ENCODE data around the gene MAP2K5.

Gene MAP2K5

DNA sequence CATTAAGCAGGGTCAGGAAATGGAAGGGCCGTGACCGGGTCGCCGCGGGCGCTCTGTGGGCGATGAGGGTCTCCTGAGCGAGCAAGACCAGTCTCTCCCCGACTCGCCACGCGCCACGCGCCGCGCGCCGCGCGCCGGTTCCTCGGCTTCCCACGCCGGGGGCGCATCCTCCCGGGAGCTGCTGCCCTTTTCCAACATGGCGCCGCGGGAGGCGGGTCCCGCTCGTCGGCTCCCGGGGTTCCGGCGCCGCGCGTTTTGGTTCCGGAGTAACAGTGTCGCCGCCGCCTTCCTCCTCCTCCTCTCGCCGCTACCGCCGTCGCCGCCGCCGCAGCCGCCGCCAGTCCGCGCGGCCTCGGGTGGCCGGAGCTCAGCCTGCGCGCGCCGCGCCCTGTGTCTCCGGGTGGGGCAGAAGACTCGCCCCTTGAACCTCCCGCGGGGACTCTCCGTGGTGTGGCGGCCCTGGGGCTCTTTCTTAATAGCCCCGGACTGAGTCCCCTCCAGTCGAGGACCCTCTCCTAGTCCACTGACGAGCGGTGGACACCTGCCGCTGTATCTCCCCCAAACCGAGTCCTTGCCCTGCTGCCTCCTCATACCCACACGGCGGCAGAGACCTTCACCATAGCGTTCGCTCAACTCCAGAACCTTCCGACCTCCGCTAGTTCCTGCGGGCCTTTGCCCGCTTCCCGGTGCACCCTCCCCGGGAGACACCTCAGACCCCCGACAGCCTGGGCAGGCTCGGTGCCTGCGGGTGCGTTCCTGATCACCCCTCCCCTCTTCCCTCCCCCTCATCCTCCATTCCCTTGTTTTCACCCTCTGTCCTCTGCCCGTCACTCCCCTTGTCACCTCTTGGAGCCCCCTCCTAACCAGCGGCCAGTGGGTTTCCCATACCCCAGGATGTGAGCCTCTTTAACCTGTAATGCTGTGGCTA lies at the start of gene MAP2K5:
Gene MAP2K5, plus strand, starts transcription at position 284 of the 928 bp plus-strand sequence. Its CDS starts 633 bp downstream, at position 917.
- H3K4me3 ChIP-seq (ENCODE audit: low read depth, low read length) = peak within 1 kb of the TSS; percentile 92
- peak; percentile 87 for DNase-seq (ENCODE audit: low read depth)
- TF ChIP-seq POLR2A (IDR thresholded peaks at IDR 0.05; ENCODE audit: extremely low read depth, insufficient read length) = peak; percentile 91
- TF ChIP-seq MYC (IDR thresholded peaks at IDR 0.05; ENCODE audit: low read depth, low read length) = peak; percentile 91
- TF ChIP-seq, protein P1, sequence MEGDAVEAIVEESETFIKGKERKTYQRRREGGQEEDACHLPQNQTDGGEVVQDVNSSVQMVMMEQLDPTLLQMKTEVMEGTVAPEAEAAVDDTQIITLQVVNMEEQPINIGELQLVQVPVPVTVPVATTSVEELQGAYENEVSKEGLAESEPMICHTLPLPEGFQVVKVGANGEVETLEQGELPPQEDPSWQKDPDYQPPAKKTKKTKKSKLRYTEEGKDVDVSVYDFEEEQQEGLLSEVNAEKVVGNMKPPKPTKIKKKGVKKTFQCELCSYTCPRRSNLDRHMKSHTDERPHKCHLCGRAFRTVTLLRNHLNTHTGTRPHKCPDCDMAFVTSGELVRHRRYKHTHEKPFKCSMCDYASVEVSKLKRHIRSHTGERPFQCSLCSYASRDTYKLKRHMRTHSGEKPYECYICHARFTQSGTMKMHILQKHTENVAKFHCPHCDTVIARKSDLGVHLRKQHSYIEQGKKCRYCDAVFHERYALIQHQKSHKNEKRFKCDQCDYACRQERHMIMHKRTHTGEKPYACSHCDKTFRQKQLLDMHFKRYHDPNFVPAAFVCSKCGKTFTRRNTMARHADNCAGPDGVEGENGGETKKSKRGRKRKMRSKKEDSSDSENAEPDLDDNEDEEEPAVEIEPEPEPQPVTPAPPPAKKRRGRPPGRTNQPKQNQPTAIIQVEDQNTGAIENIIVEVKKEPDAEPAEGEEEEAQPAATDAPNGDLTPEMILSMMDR (IDR thresholded peaks at IDR 0.05; ENCODE audit: low read depth, low read length) = no peak
- TF ChIP-seq, protein P2, sequence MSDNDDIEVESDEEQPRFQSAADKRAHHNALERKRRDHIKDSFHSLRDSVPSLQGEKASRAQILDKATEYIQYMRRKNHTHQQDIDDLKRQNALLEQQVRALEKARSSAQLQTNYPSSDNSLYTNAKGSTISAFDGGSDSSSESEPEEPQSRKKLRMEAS (IDR thresholded peaks at IDR 0.05; ENCODE audit: low read depth, low read length) = peak; percentile 62

DNA sequence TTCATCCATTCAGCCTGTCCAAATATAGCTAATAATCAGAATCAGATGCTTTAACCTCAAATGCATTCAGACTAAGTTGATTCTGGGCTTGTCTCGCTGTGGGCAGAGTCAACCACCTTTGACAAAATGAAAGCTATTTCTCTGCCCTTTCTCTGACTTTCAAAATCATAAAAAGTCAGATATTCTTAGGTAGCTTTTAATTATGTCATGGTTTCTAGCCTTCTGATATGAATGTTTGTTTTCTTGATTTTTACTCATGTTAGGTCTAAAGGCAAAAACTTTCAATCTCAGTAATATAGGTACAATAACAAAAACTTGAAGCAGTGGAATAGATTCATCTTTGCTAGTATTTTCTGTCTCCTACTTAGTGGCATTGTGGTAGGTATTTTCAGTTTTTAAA lies 46.9 kb upstream of the MAP2K5 start:
- H3K4me3 ChIP-seq (ENCODE audit: low read depth, low read length) = no peak overlapping the region
- TF ChIP-seq MYC (IDR thresholded peaks at IDR 0.05; ENCODE audit: low read depth, low read length) (no peak), POLR2A (IDR thresholded peaks at IDR 0.05; ENCODE audit: extremely low read depth, insufficient read length) (no peak)
- TF ChIP-seq, protein P2 (IDR thresholded peaks at IDR 0.05; ENCODE audit: low read depth, low read length) = no peak
- TF ChIP-seq, protein P1 (IDR thresholded peaks at IDR 0.05; ENCODE audit: low read depth, low read length) = no peak
- DNase-seq (ENCODE audit: low read depth) = no peak

DNA sequence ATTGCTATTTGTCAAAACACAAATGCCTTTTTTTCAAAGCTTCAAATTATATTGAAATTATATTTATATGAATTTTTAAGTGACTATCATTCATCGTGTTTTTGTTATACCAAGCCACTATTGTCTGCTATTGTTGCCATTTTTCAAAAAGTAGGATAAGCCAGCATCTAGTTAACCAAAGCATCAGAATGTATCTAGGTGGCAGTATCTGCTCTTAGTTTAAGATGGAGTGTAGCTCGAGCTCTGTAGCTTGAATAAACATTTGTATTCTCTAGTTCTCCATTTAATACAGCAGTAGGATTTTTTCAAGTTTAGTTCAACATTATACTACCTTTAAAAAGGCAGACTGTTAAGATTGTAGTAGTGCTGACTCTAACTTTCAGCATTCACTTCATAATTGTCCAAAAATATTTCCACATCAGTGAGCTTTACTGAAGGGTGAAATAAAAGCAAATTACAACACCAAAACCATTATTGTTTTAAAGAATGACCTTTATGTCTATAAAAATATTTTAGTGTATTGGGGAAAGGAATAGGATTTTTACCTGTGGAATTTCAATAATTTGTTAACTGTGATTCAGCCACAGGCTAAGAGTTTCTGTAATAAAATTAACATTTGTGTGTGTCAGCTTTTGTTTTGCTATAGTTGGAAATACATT lies 41.2 kb upstream of the MAP2K5 start:
- no peak overlapping the region for H3K4me3 ChIP-seq (ENCODE audit: low read depth, low read length)
- TF ChIP-seq, protein P2 (IDR thresholded peaks at IDR 0.05; ENCODE audit: low read depth, low read length) = no peak
- no peak for TF ChIP-seq MYC (IDR thresholded peaks at IDR 0.05; ENCODE audit: low read depth, low read length)
- TF ChIP-seq, protein P1 (IDR thresholded peaks at IDR 0.05; ENCODE audit: low read depth, low read length) = peak; percentile 13
- no peak for TF ChIP-seq POLR2A (IDR thresholded peaks at IDR 0.05; ENCODE audit: extremely low read depth, insufficient read length)
- DNase-seq (ENCODE audit: low read depth) = peak; percentile 51

DNA sequence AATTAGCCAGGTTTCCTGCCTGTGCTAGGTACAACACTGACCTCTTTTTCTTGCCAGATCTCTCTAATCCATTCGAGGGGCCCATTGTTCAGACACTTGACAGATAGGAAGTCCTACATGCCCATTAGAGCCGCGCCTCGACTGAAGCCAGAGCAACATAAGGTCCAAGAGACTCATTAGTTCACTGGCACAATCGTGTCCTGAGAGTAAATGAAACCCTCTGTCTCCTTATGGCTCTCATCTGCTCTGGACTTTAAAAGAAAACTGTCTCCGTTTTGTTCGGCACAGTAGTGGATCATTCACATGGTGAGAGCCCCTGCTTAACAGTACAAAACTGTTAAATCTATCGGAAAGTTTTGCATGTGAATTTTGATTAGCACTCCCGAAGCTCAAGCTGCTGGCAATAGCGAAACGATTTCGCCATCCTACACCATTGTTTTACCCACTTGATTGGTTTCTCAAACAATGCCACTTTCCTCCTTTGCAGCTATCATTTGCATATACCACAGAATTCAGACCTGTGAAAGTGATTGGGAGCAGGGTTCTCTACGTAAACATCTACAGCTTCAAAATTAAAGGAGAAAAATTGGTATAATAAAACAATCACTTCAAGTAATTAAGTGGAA lies 40.6 kb upstream of the MAP2K5 start:
- 0 out of 2 replicates have a peak, but pooled peaks have one; percentile 16 for TF ChIP-seq MYC (IDR thresholded peaks at IDR 0.05; ENCODE audit: low read depth, low read length)
- TF ChIP-seq, protein P1 (IDR thresholded peaks at IDR 0.05; ENCODE audit: low read depth, low read length) = no peak
- no peak for TF ChIP-seq POLR2A (IDR thresholded peaks at IDR 0.05; ENCODE audit: extremely low read depth, insufficient read length)
- TF ChIP-seq, protein P2 (IDR thresholded peaks at IDR 0.05; ENCODE audit: low read depth, low read length) = peak; percentile 59
- peak; percentile 53 for DNase-seq (ENCODE audit: low read depth)
- H3K4me3 ChIP-seq (ENCODE audit: low read depth, low read length) = peak overlapping the region; percentile 47

DNA sequence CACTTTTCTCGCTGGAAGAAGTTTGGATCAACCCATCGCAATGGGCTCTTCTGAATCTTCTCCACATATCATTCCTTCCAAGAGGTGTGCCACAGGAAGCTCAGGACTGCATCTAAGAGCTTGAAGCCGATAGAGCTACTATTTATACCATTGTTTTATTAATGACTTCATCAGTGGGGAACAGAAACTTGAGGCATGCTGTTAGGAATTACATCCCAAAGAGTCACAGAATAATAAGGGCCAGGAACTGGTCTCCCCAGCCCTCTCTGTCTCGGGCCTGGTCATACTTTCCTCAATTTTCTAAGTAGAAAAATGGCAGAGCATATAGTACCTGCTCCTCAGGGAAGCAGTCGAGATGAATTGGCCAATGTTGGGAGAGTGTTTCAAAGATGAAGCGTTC lies 38.4 kb upstream of the MAP2K5 start:
- DNase-seq (ENCODE audit: low read depth) = no peak
- TF ChIP-seq, protein P2 (IDR thresholded peaks at IDR 0.05; ENCODE audit: low read depth, low read length) = no peak
- TF ChIP-seq POLR2A (IDR thresholded peaks at IDR 0.05; ENCODE audit: extremely low read depth, insufficient read length) (no peak), MYC (IDR thresholded peaks at IDR 0.05; ENCODE audit: low read depth, low read length) (no peak)
- TF ChIP-seq, protein P1 (IDR thresholded peaks at IDR 0.05; ENCODE audit: low read depth, low read length) = no peak
- no peak overlapping the region for H3K4me3 ChIP-seq (ENCODE audit: low read depth, low read length)
